Esophagus muscularis mucosa (tissue), 3 donors: Measurements from ENCODE around the gene NPIPB4.
"Not testable (repeated sequence)": the region's sequence is repeated elsewhere in the genome, so short reads cannot be mapped to it uniquely, and the experiment has no call there.

Source experiments
- CTCF ChIP-seq, 3 experiments: fragments of 200-600 bp in 2 of 3; fragments of 450-650 bp in 1 of 3; sonication (generic) in 2 of 3; IDR thresholded peaks; one replicate each; pipeline ENCODE4 v1.5.1; 2017 to 2019; ENCODE audit warnings: antibody characterized with exemption in 3 of 3, mild to moderate bottlenecking in 2 of 3, moderate library complexity in 1 of 3
- POLR2A ChIP-seq: fragments of 450-650 bp; IDR thresholded peaks from one replicate; pipeline ENCODE4 v1.6.1; 2017; ENCODE audit warnings: antibody characterized with exemption, moderate library complexity, mild to moderate bottlenecking, low read depth
- POLR2AphosphoS5 ChIP-seq, 2 donors: sonication (generic); formaldehyde crosslinking; IDR thresholded peaks; one replicate each; pipeline ENCODE4 v1.6.1; 2017; ENCODE audit warnings: antibody characterized with exemption in 2 of 2

GRCh38 chr16:21857656-21858055 lies at the start of gene NPIPB4:
- TF ChIP-seq POLR2AphosphoS5 (IDR thresholded peaks at IDR 0.05); CTCF (IDR thresholded peaks at IDR 0.05); POLR2A: not testable (repeated sequence)
